Stimulated activated CD4-positive, alpha-beta T cell treated with anti-CD3 and anti-CD28 coated beads, Interleukin-15, amount 100 ng/mL, for 1 hour (primary cell): ENCODE results near the gene SHROOM2.

Experiments
- DNase-seq, 2 donors: peaks; one replicate each; pipeline ENCODE4 v3.0.0-alpha.2; 2020; ENCODE audit warnings: low read depth in 1 of 2, low spot score in 1 of 2

The SHROOM2 gene

GRCh38 chrX:9997041-9997440 lies 210.8 kb downstream of the SHROOM2 start:
- no peak for DNase-seq

GRCh38 chrX:9997524-9997923 lies 211.3 kb downstream of the SHROOM2 start:
- DNase-seq = peak in 1 of 2 donors; percentile 14
